Measurements from ENCODE around the gene PUM1. TPM values are rescaled to one million over a fixed set of nuclear protein-coding genes. Genes with fewer than 3 reads are reported as not detected.

PUM1 gene
- total and polyA plus RNA-seq, 4 donors: 18.1 to 49.2 (median 30.2) TPM

DNA sequence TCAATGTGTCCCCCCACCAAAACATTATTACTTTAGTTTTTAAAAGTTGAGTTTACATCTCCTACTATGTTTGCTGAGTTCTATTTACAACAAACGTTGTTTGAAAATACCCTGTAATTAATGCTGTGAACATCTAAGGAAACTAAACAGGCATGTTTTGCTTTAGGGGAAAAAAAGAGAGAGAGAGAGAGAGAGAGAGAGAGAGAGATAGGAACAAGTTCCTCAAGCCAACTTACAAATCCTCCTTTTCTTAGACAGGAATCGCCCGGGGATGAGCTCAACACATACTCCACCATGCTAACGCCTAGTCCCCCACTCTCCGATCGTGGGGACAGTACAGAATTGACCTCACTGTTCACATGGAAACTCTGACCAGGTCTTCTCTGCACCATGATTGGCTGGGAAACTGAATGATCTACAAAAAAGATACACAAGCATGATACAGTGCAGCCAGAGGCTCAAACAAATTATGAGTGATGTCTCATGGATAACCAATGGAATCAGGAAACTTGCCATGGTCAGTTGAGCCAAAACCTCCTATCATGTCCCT is 59.8 kb downstream of the PUM1 start:
- peaks cover 2 to 19% (median 15%) of the 10 kb centered on the region in 4 donors for H3K36me3 ChIP-seq (ENCODE audit: control insufficient read depth in 4 of 4, insufficient read depth in 3 of 4, low read depth in 1 of 4, low read length in 3 of 4)
- no peak for DNase-seq (ENCODE audit: low spot score)
- H3K9me3 ChIP-seq (ENCODE audit: control insufficient read depth in 4 of 4, low read length in 3 of 4): no peaks in the 10 kb centered on the region
- TF ChIP-seq NR2F2 (IDR thresholded peaks at IDR 0.05): no peak
- no peak for TF ChIP-seq HNF4G (IDR thresholded peaks at IDR 0.05)
- TF ChIP-seq, protein P1, sequence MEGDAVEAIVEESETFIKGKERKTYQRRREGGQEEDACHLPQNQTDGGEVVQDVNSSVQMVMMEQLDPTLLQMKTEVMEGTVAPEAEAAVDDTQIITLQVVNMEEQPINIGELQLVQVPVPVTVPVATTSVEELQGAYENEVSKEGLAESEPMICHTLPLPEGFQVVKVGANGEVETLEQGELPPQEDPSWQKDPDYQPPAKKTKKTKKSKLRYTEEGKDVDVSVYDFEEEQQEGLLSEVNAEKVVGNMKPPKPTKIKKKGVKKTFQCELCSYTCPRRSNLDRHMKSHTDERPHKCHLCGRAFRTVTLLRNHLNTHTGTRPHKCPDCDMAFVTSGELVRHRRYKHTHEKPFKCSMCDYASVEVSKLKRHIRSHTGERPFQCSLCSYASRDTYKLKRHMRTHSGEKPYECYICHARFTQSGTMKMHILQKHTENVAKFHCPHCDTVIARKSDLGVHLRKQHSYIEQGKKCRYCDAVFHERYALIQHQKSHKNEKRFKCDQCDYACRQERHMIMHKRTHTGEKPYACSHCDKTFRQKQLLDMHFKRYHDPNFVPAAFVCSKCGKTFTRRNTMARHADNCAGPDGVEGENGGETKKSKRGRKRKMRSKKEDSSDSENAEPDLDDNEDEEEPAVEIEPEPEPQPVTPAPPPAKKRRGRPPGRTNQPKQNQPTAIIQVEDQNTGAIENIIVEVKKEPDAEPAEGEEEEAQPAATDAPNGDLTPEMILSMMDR (IDR thresholded peaks at IDR 0.05; ENCODE audit: low read depth, low read length, missing input control): no peak
- TF ChIP-seq JUND (IDR thresholded peaks at IDR 0.05): no peak
- no peak for TF ChIP-seq HNF4A (conservative IDR thresholded peaks at IDR 0.05)
- no peak for TF ChIP-seq EGR1 (IDR thresholded peaks at IDR 0.05; ENCODE audit: low read depth in 2 of 2)
- no peak for TF ChIP-seq SP1 (IDR thresholded peaks at IDR 0.05)
- no peak for TF ChIP-seq YY1 (IDR thresholded peaks at IDR 0.05)
- TF ChIP-seq RXRA (IDR thresholded peaks at IDR 0.05): no peak
- no peak for TF ChIP-seq GABPA (IDR thresholded peaks at IDR 0.05 in 1 of 2, conservative IDR thresholded peaks at IDR 0.05 in 1 of 2)
- TF ChIP-seq, protein P2, sequence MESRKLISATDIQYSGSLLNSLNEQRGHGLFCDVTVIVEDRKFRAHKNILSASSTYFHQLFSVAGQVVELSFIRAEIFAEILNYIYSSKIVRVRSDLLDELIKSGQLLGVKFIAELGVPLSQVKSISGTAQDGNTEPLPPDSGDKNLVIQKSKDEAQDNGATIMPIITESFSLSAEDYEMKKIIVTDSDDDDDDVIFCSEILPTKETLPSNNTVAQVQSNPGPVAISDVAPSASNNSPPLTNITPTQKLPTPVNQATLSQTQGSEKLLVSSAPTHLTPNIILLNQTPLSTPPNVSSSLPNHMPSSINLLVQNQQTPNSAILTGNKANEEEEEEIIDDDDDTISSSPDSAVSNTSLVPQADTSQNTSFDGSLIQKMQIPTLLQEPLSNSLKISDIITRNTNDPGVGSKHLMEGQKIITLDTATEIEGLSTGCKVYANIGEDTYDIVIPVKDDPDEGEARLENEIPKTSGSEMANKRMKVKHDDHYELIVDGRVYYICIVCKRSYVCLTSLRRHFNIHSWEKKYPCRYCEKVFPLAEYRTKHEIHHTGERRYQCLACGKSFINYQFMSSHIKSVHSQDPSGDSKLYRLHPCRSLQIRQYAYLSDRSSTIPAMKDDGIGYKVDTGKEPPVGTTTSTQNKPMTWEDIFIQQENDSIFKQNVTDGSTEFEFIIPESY (IDR thresholded peaks at IDR 0.05): no peak
- TF ChIP-seq TAF1 (conservative IDR thresholded peaks at IDR 0.05): no peak
- no peak for TF ChIP-seq RAD21 (IDR thresholded peaks at IDR 0.05)
- no peak for TF ChIP-seq FOXA2 (IDR thresholded peaks at IDR 0.05)
- TF ChIP-seq, protein P3, sequence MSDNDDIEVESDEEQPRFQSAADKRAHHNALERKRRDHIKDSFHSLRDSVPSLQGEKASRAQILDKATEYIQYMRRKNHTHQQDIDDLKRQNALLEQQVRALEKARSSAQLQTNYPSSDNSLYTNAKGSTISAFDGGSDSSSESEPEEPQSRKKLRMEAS (IDR thresholded peaks at IDR 0.05): no peak
- 89% methylated on average over 6 of the region's 6 CpGs for WGBS
- peaks cover 0 to 5% (median 1%) of the 10 kb centered on the region in 4 donors for H3K4me1 ChIP-seq (ENCODE audit: control insufficient read depth in 4 of 4, insufficient read depth in 4 of 4, low read length in 3 of 4)
- no peak overlapping the region for H3K4me3 ChIP-seq (ENCODE audit: low read depth in 1 of 3, low read length in 3 of 3)
- no peak overlapping the region for H3K27ac ChIP-seq (ENCODE audit: low read depth in 1 of 2, low read length in 2 of 2)
- no peaks in the 10 kb centered on the region for H3K27me3 ChIP-seq (ENCODE audit: control insufficient read depth in 4 of 4, insufficient read depth in 4 of 4, low read length in 3 of 4)
- H3K9ac ChIP-seq (ENCODE audit: low read depth in 1 of 2, low read length in 2 of 2): no peak overlapping the region

DNA sequence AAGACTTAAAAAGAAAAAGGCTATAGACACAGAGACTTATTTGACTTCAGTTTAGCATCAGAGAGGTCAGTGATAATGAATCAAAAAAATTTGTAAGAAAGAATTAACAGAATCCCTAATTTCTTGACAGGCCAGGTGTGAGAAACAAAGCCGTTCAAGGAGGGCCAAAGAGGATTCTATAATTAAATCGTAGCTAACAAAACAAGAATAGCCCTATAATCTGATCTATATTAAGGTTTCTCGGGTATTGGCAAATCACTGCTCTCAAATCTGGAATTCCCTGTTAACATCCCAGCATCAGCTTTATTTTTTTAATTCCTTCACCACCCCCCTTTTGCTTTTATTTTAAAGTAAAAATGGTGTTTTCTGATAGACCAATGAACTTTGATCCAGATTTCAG is 60.3 kb downstream of the PUM1 start:
- H3K9ac ChIP-seq (ENCODE audit: low read depth in 1 of 2, low read length in 2 of 2): no peak overlapping the region
- H3K27me3 ChIP-seq (ENCODE audit: control insufficient read depth in 4 of 4, insufficient read depth in 4 of 4, low read length in 3 of 4): no peaks in the 10 kb centered on the region
- peaks cover 2 to 19% (median 15%) of the 10 kb centered on the region in 4 donors for H3K36me3 ChIP-seq (ENCODE audit: control insufficient read depth in 4 of 4, insufficient read depth in 3 of 4, low read depth in 1 of 4, low read length in 3 of 4)
- 97% methylated on average over 3 of the region's 3 CpGs for WGBS
- DNase-seq (ENCODE audit: low spot score): no peak
- TF ChIP-seq RXRA (IDR thresholded peaks at IDR 0.05) (no peak), HNF4A (conservative IDR thresholded peaks at IDR 0.05) (no peak), FOXA2 (IDR thresholded peaks at IDR 0.05) (no peak), FOXA1 (IDR thresholded peaks at IDR 0.05) (no peak)
- TF ChIP-seq, protein P2 (IDR thresholded peaks at IDR 0.05): no peak
- H3K4me1 ChIP-seq (ENCODE audit: control insufficient read depth in 4 of 4, insufficient read depth in 4 of 4, low read length in 3 of 4): peaks cover 0 to 1% (median under 1%) of the 10 kb centered on the region in 4 donors
- H3K4me3 ChIP-seq (ENCODE audit: low read depth in 1 of 3, low read length in 3 of 3): no peak overlapping the region
- H3K9me3 ChIP-seq (ENCODE audit: control insufficient read depth in 4 of 4, low read length in 3 of 4): no peaks in the 10 kb centered on the region
- H3K27ac ChIP-seq (ENCODE audit: low read depth in 1 of 2, low read length in 2 of 2): no peak overlapping the region
